8988T (cell line): ENCODE results near the gene ZNF33B.
"Not testable (repeated sequence)": the region's sequence is repeated elsewhere in the genome, so short reads cannot be mapped to it uniquely, and the experiment has no call there.

Source experiments
- DNase-seq: peaks from one replicate; pipeline ENCODE4 v3.0.0; 2011

Gene ZNF33B

DNA sequence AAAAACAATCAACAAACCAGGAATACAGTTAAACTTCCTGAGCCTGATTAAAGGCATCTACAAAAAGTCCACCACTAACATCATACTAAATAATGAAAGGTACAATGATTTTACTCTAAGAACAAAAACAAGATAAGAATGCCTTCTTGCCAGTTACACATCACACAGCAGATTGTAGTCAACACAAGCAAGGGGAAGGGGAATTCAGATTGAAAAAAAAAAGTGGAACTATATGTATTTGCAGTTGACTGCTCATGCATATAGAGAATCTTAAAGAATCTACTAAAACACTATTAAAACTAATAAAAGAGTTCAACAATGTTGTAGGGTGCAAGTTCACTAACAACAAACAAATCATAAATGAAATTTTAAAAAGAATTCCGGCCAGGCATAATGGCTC is 28.5 kb downstream of the ZNF33B start:
- DNase-seq, result no peak

DNA sequence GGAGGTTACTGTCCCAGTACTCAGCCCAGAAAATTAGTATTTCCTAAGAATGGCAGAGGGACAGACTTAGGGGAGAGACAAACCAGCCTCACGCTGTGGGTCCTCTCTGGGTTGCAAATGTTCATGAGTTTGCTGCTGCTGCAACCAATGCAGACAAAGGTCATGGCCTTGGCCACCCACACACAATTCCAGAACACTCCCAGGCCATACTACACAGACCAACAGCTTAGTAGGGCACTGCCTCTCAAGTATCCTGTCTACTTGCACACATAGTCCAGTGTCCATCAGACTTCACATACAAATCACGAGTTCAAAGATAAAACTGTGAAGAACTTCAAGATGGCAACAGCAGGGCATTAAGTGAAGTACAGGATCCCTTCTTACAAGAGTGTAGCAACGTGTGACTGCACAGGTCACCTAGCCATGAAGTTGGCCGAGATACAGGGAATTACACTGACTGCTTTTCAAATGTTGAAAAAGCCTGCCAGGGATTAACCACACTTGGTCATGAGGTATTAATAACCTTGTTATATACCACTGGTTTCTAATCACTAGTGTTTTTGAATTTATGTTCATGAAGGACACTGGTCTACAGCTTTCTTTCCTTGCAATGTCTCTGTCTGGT is 40.0 kb downstream of the ZNF33B start:
- DNase-seq, result no peak

DNA sequence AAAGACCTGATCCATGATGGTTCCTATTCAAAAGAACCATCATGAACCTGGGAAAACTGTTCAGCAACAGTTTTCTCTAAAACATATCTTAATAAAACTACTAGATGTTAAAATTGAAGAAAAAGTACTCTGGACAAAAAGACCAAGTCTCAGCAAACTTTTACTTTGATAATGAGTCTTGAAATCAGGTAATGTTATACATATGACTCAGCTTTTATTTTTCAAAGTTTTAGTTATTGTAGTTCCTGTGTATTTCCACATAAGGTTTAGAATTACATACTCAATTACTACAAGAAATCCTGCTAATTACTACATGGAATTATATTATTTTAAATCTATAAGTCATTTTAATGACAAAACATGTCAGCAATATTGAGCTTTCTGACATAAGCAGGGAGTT is 42.2 kb downstream of the ZNF33B start:
- no peak for DNase-seq

DNA sequence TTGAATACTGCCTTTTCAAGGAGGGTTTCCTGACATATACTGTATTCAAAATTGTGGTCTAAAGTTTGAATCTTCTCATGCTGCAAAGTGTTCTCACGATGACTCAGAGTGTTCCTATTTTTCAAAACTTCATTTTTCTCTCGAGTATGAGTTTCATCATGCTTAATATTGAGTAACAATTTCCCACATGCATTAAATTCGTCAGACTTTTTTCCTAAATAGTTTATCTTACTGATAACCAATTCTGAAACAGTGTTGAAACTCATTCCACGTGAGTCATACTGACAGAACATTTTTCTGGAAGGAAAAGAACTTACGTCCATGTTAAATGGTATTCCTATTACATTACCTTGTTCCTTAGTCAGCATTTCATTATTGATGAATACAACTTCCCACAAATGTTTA is 44.1 kb downstream of the ZNF33B start:
- no peak for DNase-seq

DNA sequence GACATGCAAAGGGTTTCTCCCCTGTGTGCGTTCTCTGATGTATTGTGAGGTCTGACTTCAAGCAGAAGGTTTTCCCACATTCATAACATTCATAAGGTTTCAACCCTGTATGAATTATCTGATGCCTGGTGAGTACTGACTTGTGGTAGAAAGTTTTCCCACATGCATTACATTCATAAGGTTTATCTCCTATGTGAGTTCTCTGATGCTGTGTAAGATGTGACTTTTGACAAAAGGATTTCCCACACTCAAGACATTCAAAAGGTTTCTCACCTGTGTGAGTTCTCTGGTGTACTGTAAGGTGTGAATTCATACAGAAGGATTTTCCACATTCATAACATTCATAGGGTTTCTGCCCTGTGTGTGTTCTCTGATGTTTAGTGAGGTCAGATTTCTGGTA is 45.1 kb downstream of the ZNF33B start:
- DNase-seq, result no peak

DNA sequence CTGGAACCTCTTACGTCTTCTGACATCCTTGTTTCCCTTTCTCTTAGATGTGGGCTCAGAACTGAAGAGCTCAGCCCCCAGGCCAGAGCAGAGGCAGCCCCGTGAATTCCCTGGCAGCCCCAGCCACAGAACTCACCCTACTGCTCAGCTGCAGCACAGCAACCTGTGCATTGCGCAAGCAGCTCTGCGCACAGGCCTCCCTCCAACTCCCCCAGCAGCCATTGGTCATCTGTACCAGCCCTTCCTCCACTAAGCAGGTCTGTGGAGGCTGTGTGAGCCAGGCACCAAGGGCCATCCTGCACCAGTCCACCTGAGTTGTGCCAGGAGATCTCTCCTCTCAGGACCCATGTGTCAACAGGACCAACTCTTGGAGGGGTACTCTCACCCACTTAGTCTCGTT is 54.5 kb downstream of the ZNF33B start:
- no peak for DNase-seq

DNA sequence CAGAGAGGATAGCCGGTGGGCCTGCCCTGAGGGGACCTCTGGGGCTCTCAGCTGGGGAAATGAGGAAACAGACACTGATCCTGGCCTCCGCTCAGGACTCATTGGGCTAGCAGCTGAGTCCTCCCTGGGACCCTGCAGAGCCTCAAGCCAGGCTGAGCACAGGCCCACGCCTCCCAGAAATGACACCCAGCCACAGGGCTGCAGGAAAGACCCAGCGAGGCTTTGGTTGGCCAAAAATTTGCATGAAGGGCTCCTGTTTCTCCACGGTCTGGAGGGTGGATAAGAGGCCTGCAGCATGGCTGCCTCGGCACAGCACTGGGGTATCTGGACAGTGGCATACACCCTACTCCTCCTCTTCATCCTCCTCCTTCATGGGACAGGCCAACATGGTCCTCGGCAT is 60.4 kb downstream of the ZNF33B start:
- no peak for DNase-seq

DNA sequence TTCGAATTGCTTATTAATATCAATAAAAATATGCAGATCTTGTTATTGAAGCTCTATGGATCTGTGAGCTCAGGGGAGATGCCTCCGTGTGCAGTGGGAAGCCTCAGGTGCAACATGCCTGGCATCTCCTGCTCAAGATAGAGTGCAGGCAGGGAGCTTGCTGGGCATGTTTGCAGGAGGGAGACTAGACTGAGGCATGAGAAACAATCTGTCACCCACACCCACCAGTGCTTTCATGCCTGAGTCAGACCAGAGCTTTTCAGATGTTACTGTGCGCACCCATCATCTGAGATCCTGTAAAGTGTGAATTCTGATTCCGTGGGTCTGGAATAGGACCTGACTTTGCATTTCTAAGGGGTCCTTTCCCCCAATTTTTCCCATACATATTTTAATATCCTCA is 62.0 kb downstream of the ZNF33B start:
- no peak for DNase-seq

DNA sequence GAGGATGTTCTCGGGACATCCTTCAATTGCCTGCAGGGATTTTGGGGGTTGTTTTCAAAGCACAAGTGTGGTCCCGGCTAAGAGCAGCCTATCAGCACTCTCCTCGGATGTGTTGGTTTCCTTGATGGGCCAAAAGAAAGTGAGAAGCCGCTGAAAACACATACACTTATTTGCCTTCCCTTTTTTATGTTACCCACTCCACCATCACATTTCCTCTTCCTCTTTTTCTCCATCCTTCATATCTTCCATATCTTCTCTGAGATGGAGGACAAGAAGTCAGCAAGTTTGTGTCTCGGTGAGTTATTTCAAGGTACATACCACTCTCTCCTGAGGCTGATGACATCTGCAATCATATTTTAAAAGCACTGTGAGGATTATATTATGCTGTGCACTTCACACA is 64.0 kb downstream of the ZNF33B start:
- no peak for DNase-seq

DNA sequence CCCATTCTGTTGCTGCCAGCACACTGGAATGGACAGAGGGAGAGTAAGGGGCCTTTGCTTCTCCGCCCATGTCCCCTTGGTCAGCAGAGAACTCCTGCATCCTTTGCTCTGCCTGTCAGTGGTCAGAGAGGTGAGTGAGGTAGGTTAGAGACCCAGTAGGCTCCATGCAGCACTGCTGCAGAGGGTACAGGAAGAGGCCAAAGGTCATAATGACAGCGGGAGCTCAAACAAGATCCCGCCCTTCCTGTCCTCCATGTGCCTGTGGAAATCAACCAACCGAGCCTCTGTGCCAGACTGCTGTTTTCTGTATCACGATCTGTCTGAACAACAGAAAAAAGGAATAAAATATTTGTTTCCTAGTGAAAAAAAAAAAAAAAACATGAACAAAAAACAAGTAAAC is 81.4 kb downstream of the ZNF33B start:
- no peak for DNase-seq

DNA sequence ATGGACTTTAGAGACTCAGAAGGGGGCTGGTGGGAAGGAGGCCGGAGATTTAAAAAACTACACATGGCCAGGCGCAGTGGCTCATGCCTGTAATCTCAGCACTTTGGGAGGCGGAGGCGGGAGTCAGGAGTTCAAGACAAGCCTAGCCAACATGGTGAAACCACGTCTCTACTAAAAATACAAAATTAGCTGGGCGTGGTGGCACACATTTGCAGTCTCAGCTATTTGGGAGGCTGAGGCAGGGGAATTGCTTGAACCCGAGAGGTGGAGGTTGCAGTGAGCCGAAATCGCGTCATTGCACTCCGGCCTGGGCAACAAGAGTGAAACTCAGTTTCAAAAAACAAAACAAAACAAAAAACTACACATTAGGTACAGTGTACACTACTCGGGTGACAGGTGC is 84.8 kb downstream of the ZNF33B start:
- DNase-seq, result not testable (repeated sequence)

DNA sequence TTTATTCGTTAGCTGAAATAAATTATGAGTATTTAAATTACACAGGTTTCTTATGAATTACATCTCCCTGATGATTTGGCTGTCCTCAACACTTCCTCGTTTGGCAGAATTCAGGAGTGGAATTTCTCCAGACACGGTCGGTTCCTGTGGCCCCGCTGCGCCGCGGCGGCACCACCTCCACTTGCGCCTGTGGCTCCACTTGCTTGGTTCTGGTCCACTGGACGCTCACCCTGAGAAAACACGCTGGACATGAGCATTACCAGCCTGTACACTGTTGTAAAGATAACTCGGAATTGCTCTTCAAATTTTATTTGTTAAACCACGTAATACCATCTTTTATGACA is 85.3 kb downstream of the ZNF33B start:
- DNase-seq, result no peak

DNA sequence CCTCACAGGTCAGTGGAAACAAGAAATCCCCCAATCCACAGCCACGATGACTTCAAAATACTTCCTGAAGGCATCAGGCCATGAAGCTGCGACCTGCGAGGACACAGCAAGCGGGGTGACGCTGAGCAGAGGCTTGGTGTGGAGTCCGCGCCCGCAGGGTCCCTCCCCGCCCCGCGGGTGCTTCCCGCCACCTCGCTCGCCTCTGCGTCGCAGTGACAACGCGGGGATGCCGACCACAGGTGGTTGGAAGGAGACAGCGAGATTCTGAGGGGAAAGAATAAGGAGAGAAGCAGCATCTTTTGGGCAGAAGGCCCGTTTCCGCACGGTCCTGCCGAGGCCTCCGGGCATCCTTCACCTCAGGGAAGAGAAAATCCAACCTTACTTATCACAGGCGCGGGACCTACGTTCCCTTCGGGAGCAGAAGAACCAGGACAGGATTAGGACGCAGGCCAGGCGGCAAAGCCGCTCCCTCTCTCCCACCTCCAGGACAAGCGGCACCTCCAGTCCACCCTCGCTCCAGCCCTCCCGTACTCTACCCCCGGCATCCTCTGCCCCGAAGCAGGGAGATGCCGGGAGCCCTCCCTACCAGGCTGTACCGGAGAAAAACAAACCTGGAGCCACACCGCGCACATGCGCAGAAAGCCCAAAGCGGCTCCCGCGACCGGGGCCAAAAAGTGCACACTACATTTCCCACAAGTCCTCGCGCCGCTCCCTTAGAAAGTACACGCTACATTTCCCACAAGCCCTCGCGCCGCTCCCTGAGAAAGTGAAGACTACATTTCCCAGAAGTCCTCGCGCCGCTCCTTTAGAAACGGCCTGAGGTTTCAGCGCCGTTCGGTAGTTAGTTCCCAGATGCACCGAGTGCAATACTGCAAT is 85.9 kb downstream of the ZNF33B start:
- peak; percentile 73 for DNase-seq

DNA sequence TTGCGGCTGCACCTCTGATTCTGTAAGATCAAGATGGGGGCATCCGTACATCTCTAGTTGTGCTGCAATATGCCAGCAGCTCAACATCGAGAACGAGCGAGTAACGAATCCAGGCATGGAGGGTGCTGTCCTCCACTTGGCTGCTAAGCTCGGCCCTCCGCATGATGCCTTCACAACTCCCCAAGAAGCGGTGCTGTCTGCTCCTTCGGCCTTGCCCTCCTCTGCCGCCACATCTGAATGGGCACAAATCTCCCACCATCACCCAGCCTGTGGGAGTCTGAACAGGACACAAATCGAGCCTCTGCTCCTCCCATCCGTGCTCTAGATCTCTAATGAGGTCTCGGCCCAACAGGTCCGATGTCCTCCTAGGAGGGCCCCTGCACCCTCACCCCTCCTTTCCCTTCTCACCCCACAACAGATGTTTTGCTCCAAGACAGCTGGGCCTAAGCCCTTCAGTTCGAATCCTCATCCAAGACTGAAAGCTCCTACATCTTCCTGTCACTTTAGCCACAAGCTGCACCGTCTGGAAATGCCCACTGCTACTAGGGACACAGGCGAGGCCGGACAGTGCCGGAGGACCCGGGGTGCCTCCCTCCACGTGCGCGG is 86.7 kb downstream of the ZNF33B start:
- DNase-seq, result no peak

DNA sequence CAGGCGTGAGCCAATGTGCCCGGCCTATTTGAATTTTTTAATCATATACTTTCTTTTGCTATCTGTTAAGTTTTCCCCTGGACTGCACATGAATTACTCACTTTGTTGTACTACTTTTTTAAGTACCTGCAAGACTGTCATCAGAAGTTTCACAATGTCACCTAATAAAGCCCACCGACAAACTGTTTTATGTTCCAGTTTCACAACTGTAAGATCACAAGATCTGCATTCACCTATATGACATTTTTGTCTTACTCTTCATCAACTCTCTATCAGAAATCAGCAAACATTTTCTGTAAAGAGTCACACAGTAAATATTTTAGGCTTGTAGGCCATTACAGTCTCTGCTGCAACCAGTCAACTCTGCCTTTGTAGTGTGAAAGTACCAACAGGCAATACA is 88.5 kb downstream of the ZNF33B start:
- DNase-seq, result no peak

DNA sequence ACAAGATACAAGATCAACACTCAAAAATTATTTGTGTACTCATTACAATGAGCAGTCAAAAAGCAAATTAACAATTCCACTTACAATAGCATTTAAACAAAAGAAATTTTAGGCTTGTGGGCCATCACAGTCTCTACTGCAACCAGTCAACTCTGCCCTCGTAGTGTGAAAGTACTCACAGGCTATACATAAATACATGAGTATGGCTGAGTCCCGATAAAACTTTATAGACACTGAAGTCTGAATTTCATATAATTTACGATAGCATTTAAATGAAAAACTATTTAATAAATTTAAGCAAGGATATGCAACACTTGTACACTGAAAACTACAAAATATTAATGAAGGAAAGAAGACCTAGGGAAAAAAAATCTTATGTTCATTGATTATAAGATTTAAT is 90.1 kb downstream of the ZNF33B start:
- DNase-seq, result no peak

DNA sequence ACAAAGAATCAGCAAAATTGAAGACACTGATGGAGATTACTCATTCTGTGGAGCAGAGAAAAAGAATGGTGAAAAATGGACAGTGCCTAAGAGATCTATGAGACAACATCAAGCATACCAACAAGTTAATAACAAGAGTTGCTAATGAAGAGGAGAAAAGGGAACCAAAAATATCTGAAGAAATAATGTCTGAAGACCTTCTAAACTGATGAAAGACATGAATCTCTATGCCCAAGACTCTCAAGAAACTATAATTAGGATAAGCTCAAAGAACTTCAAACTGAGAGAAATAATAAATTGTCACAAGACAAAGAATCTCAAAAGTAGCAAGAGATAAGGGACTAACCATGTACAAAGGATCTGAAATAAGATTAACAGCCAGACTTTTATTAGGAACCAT is 93.4 kb downstream of the ZNF33B start:
- DNase-seq, result no peak

DNA sequence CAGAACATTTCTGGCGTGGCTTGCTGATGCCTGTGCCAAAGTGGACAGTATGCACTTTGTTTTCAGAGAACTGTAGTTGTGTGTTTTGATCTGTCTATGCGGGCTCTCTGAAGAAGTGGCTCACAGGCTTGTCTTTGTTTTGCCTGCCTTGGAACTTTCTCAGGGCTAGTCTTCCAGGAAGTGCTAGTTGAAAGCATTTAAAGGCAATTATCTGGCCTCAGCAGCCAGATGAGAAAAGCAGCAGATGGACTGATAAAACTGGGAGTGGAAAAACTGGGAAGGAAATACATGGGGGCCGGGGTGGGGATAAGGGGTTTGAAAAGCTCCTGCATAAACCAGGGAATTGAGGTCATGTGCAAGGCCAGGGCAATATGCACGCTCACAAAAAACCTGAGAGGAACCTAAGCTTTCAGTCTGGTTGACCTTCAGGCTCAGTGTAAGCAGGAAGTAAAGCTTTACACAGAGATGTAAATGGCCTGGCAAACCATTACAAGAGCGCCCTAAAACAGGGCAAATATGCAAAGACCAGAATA is 94.5 kb downstream of the ZNF33B start:
- no peak for DNase-seq
